Mucosa of descending colon (tissue), 3 donors: ENCODE results near the gene GHR. TPM values are rescaled to one million over a fixed set of nuclear protein-coding genes. Genes with fewer than 3 reads are reported as not detected.
"Not testable (repeated sequence)": the region's sequence is repeated elsewhere in the genome, so short reads cannot be mapped to it uniquely, and the experiment has no call there.

ENCODE experiments used
- ATAC-seq: fragments of 200-7000 bp; cut with Tn5 transposase; one replicate; pipeline ENCODE4 v1.9.1; 2020; ENCODE audit warnings: mild to moderate bottlenecking, moderate library complexity
- DNase-seq, 3 donors: peaks; one replicate each; pipeline ENCODE4 v3.0.0-alpha.2; 2020
- H3K36me3 ChIP-seq: fragments of 200-600 bp; one replicate; pipeline ENCODE4 v1.8.0; 2021; ENCODE audit warnings: low read depth, mild to moderate bottlenecking
- H3K4me1 ChIP-seq: fragments of 200-600 bp; one replicate; pipeline ENCODE4 v1.8.0; 2021; ENCODE audit warnings: low read depth, mild to moderate bottlenecking
- H3K4me3 ChIP-seq: fragments of 200-600 bp; one replicate; pipeline ENCODE4 v1.8.0; 2021; ENCODE audit warnings: mild to moderate bottlenecking
- H3K9me3 ChIP-seq: fragments of 200-600 bp; one replicate; pipeline ENCODE4 v1.8.0; 2021; ENCODE audit warnings: mild to moderate bottlenecking
- intact Hi-C, 2 donors: fragments of 100-400 bp; cut with DNase I in 1 of 2; cut with micrococcal nuclease in 1 of 2; formaldehyde crosslinking; loops; one replicate each; pipeline versions ENCODE4 v1.11.0 to v1.11.1; 2022; cut with DNase I, micrococcal nuclease
- total RNA-seq, 3 donors: library from RNA; stranded (reverse); fragmentation: NEBNext Ultra II Directional in 2 of 3; extraction: Animal tissue kit (Norgen Biotek cat#: 25700) in 2 of 3; gene quantifications; one replicate each; pipeline versions ENCODE4 v1.2.1 to v1.2.4, GENCODE V29; 2021 to 2023
- TF ChIP-seq, protein P1 (sequence below): fragments of 200-600 bp; IDR thresholded peaks from one replicate; pipeline ENCODE4 v1.8.0; 2022; ENCODE audit warnings: antibody characterized with exemption, mild to moderate bottlenecking
- donor health status: DM: no; HTN: no; CAD: no; lungs with moderate emphysema.
- donor health status: DM: no; HTN: no; CAD: no.
- donor health status: DM: no; HTN: yes; CAD: no.

Gene GHR
- total RNA-seq, 3 donors from 2014 or later = 8.7 to 10.3 (median 9.8) TPM

DNA sequence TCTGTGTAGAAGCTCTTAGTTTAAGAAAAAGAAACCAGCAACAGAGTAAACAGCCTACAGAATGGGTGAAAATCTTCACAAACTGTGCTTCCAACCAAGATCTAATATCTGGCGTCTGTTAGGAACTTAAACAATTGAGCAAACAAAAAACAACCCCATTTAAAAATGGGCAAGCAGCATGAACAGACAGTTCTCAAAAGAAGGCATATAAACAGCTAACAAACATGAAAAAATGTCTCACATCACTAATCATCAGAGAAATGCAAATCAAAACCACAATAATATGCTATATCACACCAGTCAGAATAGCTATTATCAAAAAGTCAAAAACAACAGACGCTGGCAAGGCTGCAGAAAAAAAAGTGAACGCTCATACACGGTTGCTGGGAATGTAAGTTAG is 249.7 kb downstream of the GHR start:
- DNase-seq (no peak), ATAC-seq (no peak)
- H3K4me3 ChIP-seq = no peak overlapping the region
- TF ChIP-seq, protein P1, sequence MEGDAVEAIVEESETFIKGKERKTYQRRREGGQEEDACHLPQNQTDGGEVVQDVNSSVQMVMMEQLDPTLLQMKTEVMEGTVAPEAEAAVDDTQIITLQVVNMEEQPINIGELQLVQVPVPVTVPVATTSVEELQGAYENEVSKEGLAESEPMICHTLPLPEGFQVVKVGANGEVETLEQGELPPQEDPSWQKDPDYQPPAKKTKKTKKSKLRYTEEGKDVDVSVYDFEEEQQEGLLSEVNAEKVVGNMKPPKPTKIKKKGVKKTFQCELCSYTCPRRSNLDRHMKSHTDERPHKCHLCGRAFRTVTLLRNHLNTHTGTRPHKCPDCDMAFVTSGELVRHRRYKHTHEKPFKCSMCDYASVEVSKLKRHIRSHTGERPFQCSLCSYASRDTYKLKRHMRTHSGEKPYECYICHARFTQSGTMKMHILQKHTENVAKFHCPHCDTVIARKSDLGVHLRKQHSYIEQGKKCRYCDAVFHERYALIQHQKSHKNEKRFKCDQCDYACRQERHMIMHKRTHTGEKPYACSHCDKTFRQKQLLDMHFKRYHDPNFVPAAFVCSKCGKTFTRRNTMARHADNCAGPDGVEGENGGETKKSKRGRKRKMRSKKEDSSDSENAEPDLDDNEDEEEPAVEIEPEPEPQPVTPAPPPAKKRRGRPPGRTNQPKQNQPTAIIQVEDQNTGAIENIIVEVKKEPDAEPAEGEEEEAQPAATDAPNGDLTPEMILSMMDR = no peak
- no peaks in the 10 kb centered on the region for H3K9me3 ChIP-seq
- H3K36me3 ChIP-seq = no peaks in the 10 kb centered on the region
- H3K4me1 ChIP-seq = no peaks in the 10 kb centered on the region
- intact Hi-C loops = no loop called here

DNA sequence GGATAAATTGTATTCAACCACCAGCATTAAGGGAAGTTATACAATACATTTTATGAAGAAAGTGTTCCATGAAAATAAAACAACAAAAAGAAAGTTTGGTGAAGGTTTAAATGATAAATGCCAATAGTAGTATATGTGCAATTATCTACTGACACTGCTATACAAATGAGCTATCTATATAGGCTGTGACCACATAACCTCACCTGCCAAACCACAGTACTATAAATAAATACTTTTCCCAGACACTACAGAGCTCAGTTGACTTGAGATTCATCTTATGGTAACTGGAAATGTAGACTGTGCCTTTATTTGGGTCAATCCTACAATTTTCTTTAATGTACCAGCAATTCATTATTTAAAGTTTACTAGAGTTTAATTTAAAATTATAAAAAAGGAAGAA is 252.4 kb downstream of the GHR start:
- TF ChIP-seq, protein P1 = no peak
- no peaks in the 10 kb centered on the region for H3K4me1 ChIP-seq
- intact Hi-C loops = no loop called here
- no peak for ATAC-seq
- H3K36me3 ChIP-seq = no peaks in the 10 kb centered on the region
- DNase-seq = no peak
- H3K4me3 ChIP-seq = no peak overlapping the region
- H3K9me3 ChIP-seq = no peaks in the 10 kb centered on the region

DNA sequence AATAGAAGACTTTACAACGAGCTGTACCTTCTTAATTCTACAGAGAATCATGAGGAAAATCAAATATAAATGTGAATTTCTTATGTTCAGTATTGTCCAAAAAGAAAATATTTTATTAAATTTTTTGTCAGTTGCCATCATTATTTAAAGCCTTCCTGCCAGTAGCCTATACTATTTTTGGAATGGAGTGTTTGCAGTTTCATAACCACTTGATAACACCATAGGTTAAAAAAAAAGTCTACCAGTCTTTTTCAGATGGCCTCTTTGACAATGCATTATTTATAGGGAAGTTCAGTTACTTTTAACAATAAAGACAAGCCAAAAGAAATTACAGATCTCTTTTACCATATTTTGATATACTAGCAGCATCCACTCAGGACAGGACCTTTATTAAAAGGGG is 253.1 kb downstream of the GHR start:
- DNase-seq (no peak), ATAC-seq (no peak)
- TF ChIP-seq, protein P1 = no peak
- H3K4me1 ChIP-seq = no peaks in the 10 kb centered on the region
- H3K36me3 ChIP-seq = no peaks in the 10 kb centered on the region
- intact Hi-C loops = no loop called here
- H3K4me3 ChIP-seq = no peak overlapping the region
- H3K9me3 ChIP-seq = no peaks in the 10 kb centered on the region

DNA sequence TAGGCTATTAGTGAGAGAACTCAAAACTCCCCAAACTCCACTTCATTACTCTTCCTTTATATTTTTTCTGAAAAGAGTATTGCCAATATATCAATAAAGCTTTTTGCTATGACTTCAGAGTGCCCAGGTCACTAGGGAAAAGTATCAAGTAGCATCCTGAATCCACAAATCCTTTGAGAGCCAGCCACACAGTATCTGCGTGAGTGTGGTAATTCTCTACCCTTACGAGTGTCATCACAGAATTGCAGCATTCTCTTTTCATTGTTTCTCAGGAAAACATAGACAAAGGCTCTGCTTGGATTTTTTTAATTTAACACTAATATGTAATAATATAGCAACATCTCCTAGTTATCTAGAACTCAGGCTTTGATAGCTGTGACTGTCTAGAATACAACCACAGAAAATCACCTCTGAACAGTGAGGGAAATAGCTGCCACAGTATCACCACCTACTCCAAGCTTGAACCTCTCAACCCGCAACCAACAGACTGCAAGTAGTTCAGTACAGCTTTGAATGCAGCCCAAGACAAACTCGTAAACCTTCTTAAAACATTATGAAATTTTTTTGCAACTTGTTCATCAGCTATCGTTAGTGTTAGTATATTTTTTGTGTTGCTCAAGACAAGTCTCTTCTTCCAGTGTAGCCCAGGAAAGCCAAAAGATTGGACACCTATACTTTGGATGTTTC is 254.1 kb downstream of the GHR start:
- H3K9me3 ChIP-seq = peaks cover 4% of the 10 kb centered on the region
- intact Hi-C loops = no loop called here
- TF ChIP-seq, protein P1 = no peak
- H3K36me3 ChIP-seq = no peaks in the 10 kb centered on the region
- no peak for DNase-seq
- H3K4me3 ChIP-seq = no peak overlapping the region
- no peak for ATAC-seq
- H3K4me1 ChIP-seq = no peaks in the 10 kb centered on the region

DNA sequence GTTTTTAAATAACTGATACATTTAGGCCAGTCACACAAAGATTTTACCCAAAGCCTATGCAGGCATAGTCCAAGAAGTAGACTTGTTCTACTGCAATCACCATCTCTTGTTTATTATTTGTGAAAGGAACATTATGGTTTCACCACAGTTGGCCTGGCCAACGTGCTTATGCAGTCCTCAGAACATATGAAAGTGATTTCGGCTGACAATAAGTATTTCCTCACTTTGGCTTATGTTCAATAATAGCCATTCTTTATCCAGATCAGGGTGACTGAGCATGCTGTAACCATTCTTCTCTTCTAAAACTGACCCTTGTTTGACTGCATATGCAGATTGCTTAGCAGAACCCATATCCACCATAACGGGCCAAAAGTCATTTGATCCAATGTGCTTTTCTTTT is 256.8 kb downstream of the GHR start:
- no peak for DNase-seq
- intact Hi-C loops = no loop called here
- Histone ChIP-seq H3K4me3 (no peak overlapping the region), H3K4me1 (no peaks in the 10 kb centered on the region), H3K9me3 (peaks cover 7% of the 10 kb centered on the region), H3K36me3 (no peaks in the 10 kb centered on the region)
- TF ChIP-seq, protein P1 = no peak
- ATAC-seq = no peak

DNA sequence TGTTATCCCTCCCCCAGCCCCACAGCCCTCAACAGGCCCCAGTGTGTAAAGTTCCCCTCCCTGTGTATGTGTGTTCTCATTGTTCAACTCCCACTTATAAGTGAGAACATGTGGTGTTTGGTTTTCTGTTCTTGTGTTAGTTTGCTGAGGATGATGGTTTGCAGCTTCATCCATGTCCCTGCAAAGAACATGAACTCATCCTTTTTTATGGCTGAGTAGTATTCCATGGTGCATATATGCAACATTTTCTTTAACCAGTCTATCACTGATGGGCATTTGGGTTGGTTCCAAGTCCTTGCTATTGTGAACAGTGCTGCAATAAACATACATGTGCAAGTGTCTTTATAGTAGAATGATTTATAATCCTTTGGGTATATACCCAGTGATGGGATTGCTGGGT is 261.8 kb downstream of the GHR start:
- H3K36me3 ChIP-seq, H3K9me3 ChIP-seq, H3K4me3 ChIP-seq, intact Hi-C loops, H3K4me1 ChIP-seq, DNase-seq, ATAC-seq: not testable (repeated sequence)
